Ectodermal cell (in vitro differentiated cells): ENCODE measurements around the gene CEL.

Experiments
- H3K27ac ChIP-seq: 2 replicates; pipeline ENCODE4 v1.7.0; 2013; ENCODE audit warnings: mild to moderate bottlenecking, low read depth, low read length; ENCODE audit not compliant: insufficient read depth, poor library complexity, severe bottlenecking
- H3K27me3 ChIP-seq: 2 replicates; pipeline ENCODE4 v1.7.0; 2013; ENCODE audit warnings: mild to moderate bottlenecking, low read length; ENCODE audit not compliant: insufficient read depth, control insufficient read depth, poor library complexity, severe bottlenecking
- H3K36me3 ChIP-seq: one replicate; pipeline ENCODE4 v1.7.0; 2013; ENCODE audit warnings: low read length; ENCODE audit not compliant: control insufficient read depth, insufficient read depth
- H3K4me1 ChIP-seq: one replicate; pipeline ENCODE4 v1.7.0; 2013; ENCODE audit warnings: low read length; ENCODE audit not compliant: control insufficient read depth, insufficient read depth
- H3K4me3 ChIP-seq: 2 replicates; pipeline ENCODE4 v1.7.0; 2013; ENCODE audit warnings: low read depth, low read length, control low read depth; ENCODE audit not compliant: insufficient read depth
- H3K9me3 ChIP-seq: 2 replicates; pipeline ENCODE4 v1.7.0; 2013; ENCODE audit warnings: mild to moderate bottlenecking, low read length, moderate library complexity; ENCODE audit not compliant: control insufficient read depth
- WGBS, 2 experiments: methylation state at CpG; one replicate each; pipeline ENCODE4 v1.1.7; 2013; ENCODE audit warnings: missing lambda C conversion rate in 2 of 2; 5-methylcytosine and 5-hydroxymethylcytosine counted together

The CEL gene

GRCh38 chr9:133109931-133110650 lies 48.3 kb downstream of the CEL start:
- no peaks in the 10 kb centered on the region for H3K27me3 ChIP-seq
- peaks cover 7% of the 10 kb centered on the region for H3K4me1 ChIP-seq
- no peak overlapping the region for H3K27ac ChIP-seq
- 91 to 93% methylated on average over 18 of the region's 18 CpGs for WGBS, 2 experiments
- H3K4me3 ChIP-seq, result no peak overlapping the region
- H3K36me3 ChIP-seq, result peaks cover 35% of the 10 kb centered on the region
- H3K9me3 ChIP-seq, result no peaks in the 10 kb centered on the region

- Histone ChIP-seq H3K4me3 (no peak overlapping the region), H3K9me3 (no peaks in the 10 kb centered on the region), H3K4me1 (peaks cover 20% of the 10 kb centered on the region), H3K36me3 (peaks cover 26% of the 10 kb centered on the region), H3K27ac (no peak overlapping the region), H3K27me3 (no peaks in the 10 kb centered on the region)
- WGBS, 2 experiments, result 96 to 97% methylated on average over 30 of the region's 30 CpGs
These were observed 50.3 kb downstream of the CEL start for GRCh38 chr9:133111808-133112662.

- Histone ChIP-seq H3K4me3 (no peak overlapping the region), H3K36me3 (peaks cover 21% of the 10 kb centered on the region), H3K27me3 (no peaks in the 10 kb centered on the region), H3K27ac (no peak overlapping the region), H3K4me1 (peaks cover 20% of the 10 kb centered on the region), H3K9me3 (no peaks in the 10 kb centered on the region)
- 95 to 97% methylated on average over 7 of the region's 7 CpGs for WGBS, 2 experiments
These were observed 50.9 kb downstream of the CEL start for GRCh38 chr9:133112663-133113026.

DNA sequence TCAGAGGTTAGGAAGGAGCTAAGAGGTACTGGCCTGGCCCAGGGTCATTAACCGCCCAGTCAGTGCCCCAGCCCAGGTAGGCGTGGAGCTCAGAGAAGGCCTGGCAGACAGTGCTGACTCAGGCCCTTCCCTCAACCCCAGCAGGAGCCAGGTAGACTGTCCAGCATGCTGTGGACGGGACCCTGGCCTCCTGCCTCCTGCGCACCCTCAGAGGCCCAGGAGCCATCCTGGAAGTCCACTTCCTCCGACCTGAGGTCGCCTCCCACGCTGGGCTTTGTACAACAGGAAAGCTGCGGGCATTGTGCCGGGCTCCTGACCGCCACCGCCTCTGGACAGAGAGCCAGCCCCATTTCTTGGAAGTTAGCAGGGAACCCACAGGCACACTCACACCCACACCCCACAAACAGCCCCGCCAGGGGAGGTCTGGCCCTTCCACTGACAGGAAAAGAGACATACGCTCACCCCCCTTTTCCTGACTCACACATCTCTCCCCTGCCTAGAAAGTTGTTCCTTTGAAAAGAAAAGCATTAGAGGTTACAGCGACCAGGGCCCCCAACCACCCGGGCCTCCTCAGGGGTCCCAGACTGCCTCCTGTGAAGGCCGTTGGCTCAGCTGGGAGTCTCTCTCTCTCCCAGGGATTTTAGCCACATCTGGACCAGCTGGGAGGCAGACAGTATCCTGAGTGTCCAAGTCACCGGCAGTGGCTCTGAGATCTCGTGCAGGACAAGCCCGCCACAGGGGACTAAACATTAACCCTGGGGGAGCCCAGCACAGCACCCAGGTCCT lies 51.6 kb downstream of the CEL start:
- H3K36me3 ChIP-seq, result peaks cover 14% of the 10 kb centered on the region
- peaks cover 24% of the 10 kb centered on the region for H3K4me1 ChIP-seq
- H3K9me3 ChIP-seq, result no peaks in the 10 kb centered on the region
- WGBS, 2 experiments, result 91 to 92% methylated on average over 19 of the region's 19 CpGs
- no peak overlapping the region for H3K4me3 ChIP-seq
- no peak overlapping the region for H3K27ac ChIP-seq
- no peaks in the 10 kb centered on the region for H3K27me3 ChIP-seq

GRCh38 chr9:133113949-133114885 lies 52.4 kb downstream of the CEL start:
- Histone ChIP-seq H3K4me3 (no peak overlapping the region), H3K27ac (no peak overlapping the region), H3K36me3 (peaks cover 6% of the 10 kb centered on the region), H3K9me3 (no peaks in the 10 kb centered on the region), H3K4me1 (peaks cover 32% of the 10 kb centered on the region), H3K27me3 (no peaks in the 10 kb centered on the region)
- 80 to 81% methylated on average over 20 of the region's 20 CpGs for WGBS, 2 experiments

GRCh38 chr9:133114886-133115603 lies 53.3 kb downstream of the CEL start:
- peaks cover 5% of the 10 kb centered on the region for H3K36me3 ChIP-seq
- peaks cover 41% of the 10 kb centered on the region for H3K4me1 ChIP-seq
- 89 to 92% methylated on average over 19 of the region's 19 CpGs for WGBS, 2 experiments
- no peaks in the 10 kb centered on the region for H3K9me3 ChIP-seq
- no peak overlapping the region for H3K27ac ChIP-seq
- no peaks in the 10 kb centered on the region for H3K27me3 ChIP-seq
- H3K4me3 ChIP-seq, result no peak overlapping the region

- WGBS, 2 experiments, result 88 to 90% methylated on average over 32 of the region's 32 CpGs
- H3K27ac ChIP-seq, result no peak overlapping the region
- peaks cover 41% of the 10 kb centered on the region for H3K4me1 ChIP-seq
- no peaks in the 10 kb centered on the region for H3K36me3 ChIP-seq
- no peaks in the 10 kb centered on the region for H3K9me3 ChIP-seq
- no peak overlapping the region for H3K4me3 ChIP-seq
- H3K27me3 ChIP-seq, result no peaks in the 10 kb centered on the region
These were observed 54.0 kb downstream of the CEL start for GRCh38 chr9:133115604-133116345.

DNA sequence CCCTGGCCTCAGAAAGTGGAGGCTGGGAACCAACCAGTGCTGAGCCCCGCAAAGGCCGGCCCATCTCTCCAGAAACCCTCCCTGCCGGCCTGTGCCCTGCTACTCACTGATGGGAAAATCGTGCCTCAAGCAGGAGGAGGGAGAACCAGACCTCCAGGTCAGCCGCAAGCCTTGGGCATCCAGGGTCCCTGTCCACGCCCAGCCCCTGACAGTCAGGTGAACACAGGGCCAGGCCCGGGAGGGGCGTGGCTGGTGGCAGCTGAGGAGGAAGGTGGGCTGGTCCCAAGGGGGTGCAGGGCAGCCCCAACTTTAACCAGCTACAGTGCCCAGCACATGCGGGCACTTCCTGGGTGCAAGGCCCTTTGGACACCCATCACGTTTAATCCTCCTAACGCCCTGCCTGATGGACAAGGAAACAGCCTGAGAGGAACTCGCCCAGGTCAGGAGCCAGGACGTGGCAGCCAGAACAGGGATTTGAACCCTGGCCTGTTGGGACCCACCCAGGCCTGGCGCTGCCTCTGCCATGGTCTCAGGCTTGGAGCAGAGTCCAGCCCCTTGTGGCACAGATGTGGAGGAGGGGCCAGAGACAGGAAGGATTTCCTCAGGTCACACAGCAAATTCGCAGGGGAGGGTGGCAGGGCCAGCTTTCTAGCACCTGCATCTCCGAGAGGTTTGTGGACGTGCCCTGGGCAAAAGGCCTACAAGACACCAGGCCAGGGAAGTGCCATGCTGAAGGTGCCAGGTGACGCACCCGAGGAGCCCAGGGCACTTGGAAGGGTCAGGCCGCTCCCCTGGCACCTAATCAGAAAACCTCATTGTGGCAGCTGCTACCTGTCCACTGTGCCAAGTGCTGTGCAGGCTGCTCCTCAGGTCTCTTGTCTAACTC lies 54.8 kb downstream of the CEL start:
- H3K36me3 ChIP-seq, result no peaks in the 10 kb centered on the region
- no peaks in the 10 kb centered on the region for H3K27me3 ChIP-seq
- WGBS, 2 experiments, result 92 to 93% methylated on average over 20 of the region's 20 CpGs
- H3K4me3 ChIP-seq, result no peak overlapping the region
- no peak overlapping the region for H3K27ac ChIP-seq
- no peaks in the 10 kb centered on the region for H3K9me3 ChIP-seq
- H3K4me1 ChIP-seq, result peaks cover 41% of the 10 kb centered on the region
